Stomach (tissue), 9 donors: ENCODE measurements around the gene ZBTB45. TPM values are rescaled to one million over a fixed set of nuclear protein-coding genes. Genes with fewer than 3 reads are reported as not detected.

Experiments
- DNase-seq, 2 donors: peaks; one replicate each; pipeline versions ENCODE4 v3.0.0 to v3.0.0-alpha.2; 2013 to 2019
- H3K27ac ChIP-seq, 5 donors: fragments of 200-600 bp in 4 of 5; sonication (generic) in 4 of 5; one replicate each; pipeline ENCODE4 v1.5.1; 2013 to 2019; ENCODE audit warnings: mild to moderate bottlenecking in 1 of 5, moderate library complexity in 1 of 5
- H3K27me3 ChIP-seq, 3 donors: fragments of 200-600 bp; sonication (generic); one replicate each; pipeline ENCODE4 v1.5.1; 2017 to 2019; ENCODE audit warnings: mixed run types in 1 of 3
- H3K36me3 ChIP-seq, 4 donors: fragments of 200-600 bp; sonication (generic); 1 replicate in 3 of 4; 2 replicates in 1 of 4; pipeline ENCODE4 v1.5.1; 2016 to 2019
- H3K4me1 ChIP-seq, 4 donors: fragments of 200-600 bp; sonication (generic); one replicate each; pipeline ENCODE4 v1.5.1; 2016 to 2019
- H3K4me3 ChIP-seq, 4 donors: fragments of 200-600 bp; sonication (generic) in 3 of 4; one replicate each; pipeline ENCODE4 v1.5.1; 2016 to 2019; ENCODE audit warnings: mild to moderate bottlenecking in 1 of 4
- H3K9me3 ChIP-seq, 4 donors: fragments of 200-600 bp; sonication (generic); one replicate each; pipeline ENCODE4 v1.5.1; 2016 to 2019
- CTCF ChIP-seq, 7 experiments: fragments of 450-650 bp in 4 of 7; fragments of 200-600 bp in 3 of 7; sonication (generic) in 3 of 7; IDR thresholded peaks; one replicate each; pipeline ENCODE4 v1.5.1; 2016 to 2019; ENCODE audit warnings: antibody characterized with exemption in 7 of 7, control low read depth in 2 of 7, mild to moderate bottlenecking in 1 of 7
- EP300 ChIP-seq: sonication (generic); formaldehyde crosslinking; IDR thresholded peaks from one replicate; pipeline ENCODE4 v1.6.1; 2017; ENCODE audit warnings: antibody characterized with exemption
- POLR2A ChIP-seq, 4 donors: fragments of 450-650 bp; IDR thresholded peaks; one replicate each; pipeline ENCODE4 v1.6.1; 2016; ENCODE audit warnings: antibody characterized with exemption in 4 of 4, control low read depth in 2 of 4, mild to moderate bottlenecking in 1 of 4, moderate library complexity in 1 of 4
- POLR2AphosphoS5 ChIP-seq, 3 donors: sonication (generic); formaldehyde crosslinking; IDR thresholded peaks; one replicate each; pipeline ENCODE4 v1.6.1; 2016; ENCODE audit warnings: antibody characterized with exemption in 3 of 3
- WGBS, 5 donors: extraction: QIAGEN DNeasy Blood & Tissue Kit in 3 of 5; methylation state at CpG; one replicate each; pipeline versions ENCODE4 v1.1.5 to v1.1.7; 2013 to 2018; 5-methylcytosine and 5-hydroxymethylcytosine counted together
- intact Hi-C: fragments of 100-400 bp; cut with DNase I; formaldehyde crosslinking; loops from one replicate; pipeline ENCODE4 v1.15.1; 2023; ENCODE audit warnings: low total_unique reads
- polyA plus RNA-seq, 3 donors: library from polyadenylated mRNA; stranded (reverse); fragments of 200-250 nt; gene quantifications; one replicate each; pipeline ENCODE4 v1.2.3, GENCODE V29; 2013
- total RNA-seq, 5 donors: library from RNA; depleted of rRNA; stranded (reverse); fragments of >200 nt; gene quantifications; one replicate each; pipeline versions ENCODE4 v1.1.0 to v1.2.3, GENCODE V29; 2014 to 2016
- donor health status: healthy with polysubstance abuse.
- donor health status: Bipolar disorder and iron deficiency.
- donor health status: healthy.

ZBTB45 gene
- total and polyA plus RNA-seq, 8 donors = 2.4 to 49.0 (median 8.2) TPM; not detected in 1

GRCh38 chr19:58469241-58470013 is 50.2 kb downstream of the ZBTB45 start:
- no peaks in the 10 kb centered on the region for H3K9me3 ChIP-seq
- DNase-seq = no peak
- no peaks in the 10 kb centered on the region for H3K27me3 ChIP-seq
- H3K27ac ChIP-seq = no peak overlapping the region
- TF ChIP-seq CTCF (IDR thresholded peaks at IDR 0.05) (no peak), POLR2A (IDR thresholded peaks at IDR 0.05) (no peak), EP300 (no peak), POLR2AphosphoS5 (IDR thresholded peaks at IDR 0.05) (no peak)
- H3K4me3 ChIP-seq = no peak overlapping the region
- H3K4me1 ChIP-seq = peaks cover 14 to 28% (median 23%) of the 10 kb centered on the region in 4 donors
- peaks cover 27 to 47% (median 42%) of the 10 kb centered on the region in 4 donors for H3K36me3 ChIP-seq
- intact Hi-C loops = no loop called here
- WGBS, 5 donors = 91 to 94% (median 93%) methylated on average over 15 to 17 of the region's 17 CpGs

- Histone ChIP-seq H3K4me3 (peak overlapping the region in 2 of 4 donors; percentile 87 to 100), H3K4me1 (peaks cover 14 to 26% (median 23%) of the 10 kb centered on the region in 4 donors), H3K27me3 (no peaks in the 10 kb centered on the region), H3K36me3 (peaks cover 27 to 41% (median 39%) of the 10 kb centered on the region in 4 donors), H3K27ac (no peak overlapping the region), H3K9me3 (no peaks in the 10 kb centered on the region)
- no peak for TF ChIP-seq POLR2A (IDR thresholded peaks at IDR 0.05)
- no peak for TF ChIP-seq CTCF (IDR thresholded peaks at IDR 0.05)
- no peak for TF ChIP-seq EP300
- TF ChIP-seq POLR2AphosphoS5 (IDR thresholded peaks at IDR 0.05) = no peak
- intact Hi-C loops = no loop called here
- WGBS, 5 donors = 56 to 71% (median 59%) methylated on average over 5 of the region's 5 CpGs
- DNase-seq = no peak
These were observed 51.3 kb downstream of the ZBTB45 start for GRCh38 chr19:58468216-58468839.

- H3K36me3 ChIP-seq = peaks cover 17 to 28% (median 27%) of the 10 kb centered on the region in 4 donors
- no peaks in the 10 kb centered on the region for H3K27me3 ChIP-seq
- 0 to 1% (median 0%) methylated on average over 24 to 92 of the region's 92 CpGs for WGBS, 5 donors
- peak within 1 kb of the TSS; percentile 87 to 100 (median 99) for H3K4me3 ChIP-seq
- intact Hi-C loops = no loop called here
- TF ChIP-seq EP300 = no peak
- peak; percentile 68 to 94 (median 81) for TF ChIP-seq POLR2AphosphoS5 (IDR thresholded peaks at IDR 0.05)
- no peak for TF ChIP-seq POLR2A (IDR thresholded peaks at IDR 0.05)
- H3K27ac ChIP-seq = peak within 1 kb of the TSS; percentile 80 to 88 (median 84)
- H3K9me3 ChIP-seq = no peaks in the 10 kb centered on the region
- H3K4me1 ChIP-seq = peaks cover 14 to 26% (median 23%) of the 10 kb centered on the region in 4 donors
- DNase-seq = peak; percentile 99
These were observed 52.6 kb downstream of the ZBTB45 start, which contains the start of gene ZNF324 for GRCh38 chr19:58466760-58467589. Gene ZNF324, plus strand, starts transcription at chr19:58467080. Its CDS starts 2,106 bp downstream, at chr19:58469186.

- no peaks in the 10 kb centered on the region for H3K9me3 ChIP-seq
- no peaks in the 10 kb centered on the region for H3K27me3 ChIP-seq
- intact Hi-C loops = no loop called here
- no peak for DNase-seq
- peaks cover 14 to 26% (median 23%) of the 10 kb centered on the region in 4 donors for H3K4me1 ChIP-seq
- peak overlapping the region; percentile 87 to 100 (median 99) for H3K4me3 ChIP-seq
- peak overlapping the region in 4 of 5 donors; percentile 83 to 88 (median 85) for H3K27ac ChIP-seq
- 31 to 41% (median 35%) methylated on average over 16 to 20 of the region's 20 CpGs for WGBS, 5 donors
- H3K36me3 ChIP-seq = peaks cover 11 to 22% (median 21%) of the 10 kb centered on the region in 4 donors
- TF ChIP-seq POLR2A (IDR thresholded peaks at IDR 0.05) = no peak
- no peak for TF ChIP-seq EP300
- TF ChIP-seq CTCF (IDR thresholded peaks at IDR 0.05) = no peak
- TF ChIP-seq POLR2AphosphoS5 (IDR thresholded peaks at IDR 0.05) = no peak
These were observed 53.4 kb downstream of the ZBTB45 start for GRCh38 chr19:58466089-58466759.
